Activated CD8-positive, alpha-beta memory T cell treated with anti-CD3 and anti-CD28 coated beads, Interleukin-2, amount 10 ng/mL, durations not matched to agents 7 days and 5 days (primary cell): Measurements from ENCODE around the gene SLC39A13. TPM values are rescaled to one million over a fixed set of nuclear protein-coding genes. Genes with fewer than 3 reads are reported as not detected.
"Not testable (repeated sequence)": the region's sequence is repeated elsewhere in the genome, so short reads cannot be mapped to it uniquely, and the experiment has no call there.

Source experiments
- ATAC-seq: fragments of 150-1000 bp; cut with Tn5 transposase; one replicate; pipeline ENCODE4 v1.10.0; 2021; ENCODE audit warnings: moderate library complexity
- CTCF ChIA-PET: fragments of 350-600 bp; sonication (Branson Sonifier 250); formaldehyde crosslinking; loops from one replicate; lab custom pipeline; 2021; ENCODE audit warnings: antibody characterized with exemption; lab: Charles Lee
- DNase-seq: peaks from one replicate; pipeline ENCODE4 v3.0.0-alpha.2; 2020
- H3K27ac Mint-ChIP-seq: one replicate; pipeline ENCODE4 v1.8.0; 2021; ENCODE audit warnings: mild to moderate bottlenecking, mixed read lengths
- H3K27me3 Mint-ChIP-seq: one replicate; pipeline ENCODE4 v1.8.0; 2021; ENCODE audit warnings: mixed read lengths
- H3K36me3 Mint-ChIP-seq: one replicate; pipeline ENCODE4 v1.8.0; 2021; ENCODE audit warnings: mild to moderate bottlenecking, mixed read lengths
- H3K4me1 Mint-ChIP-seq: one replicate; pipeline ENCODE4 v1.8.0; 2021; ENCODE audit warnings: mixed read lengths
- H3K4me3 Mint-ChIP-seq: one replicate; pipeline ENCODE4 v1.8.0; 2021; ENCODE audit warnings: mild to moderate bottlenecking, moderate library complexity, mixed read lengths
- H3K9me3 Mint-ChIP-seq: one replicate; pipeline ENCODE4 v1.8.0; 2022; ENCODE audit warnings: low read depth, mixed read lengths
- total RNA-seq, 2 experiments: library from RNA; stranded (reverse); gene quantifications; one replicate each; pipeline ENCODE4 v1.2.3, GENCODE V29; 2021

Gene SLC39A13
- total RNA-seq, 2 experiments from 2014 or later: 18.2 to 22.1 TPM

- H3K9me3 Mint-ChIP-seq: no peaks in the 10 kb centered on the region
- no peaks in the 10 kb centered on the region for H3K27me3 Mint-ChIP-seq
- no peaks in the 10 kb centered on the region for H3K4me1 Mint-ChIP-seq
- DNase-seq (no peak), ATAC-seq (no peak)
- H3K36me3 Mint-ChIP-seq: no peaks in the 10 kb centered on the region
- H3K4me3 Mint-ChIP-seq: no peak overlapping the region
- H3K27ac Mint-ChIP-seq: no peak overlapping the region
- CTCF ChIA-PET: interaction anchor here (0.6 to 1.3 kb wide), 2 partner anchors 12 to 111 kb away, joined by 3 read pairs; no protein-coding TSS in a partner anchor
Measured at GRCh38 chr11:47442514-47442913, 34.1 kb downstream of the SLC39A13 start.

GRCh38 chr11:47443028-47443700, 34.8 kb downstream of the SLC39A13 start:
- DNase-seq (no peak), ATAC-seq (no peak)
- Mint-ChIP-seq H3K27ac (no peak overlapping the region), H3K4me3 (no peak overlapping the region), H3K27me3 (no peaks in the 10 kb centered on the region), H3K4me1 (no peaks in the 10 kb centered on the region), H3K36me3 (no peaks in the 10 kb centered on the region), H3K9me3 (no peaks in the 10 kb centered on the region)
- CTCF ChIA-PET: interaction anchor here (0.6 to 1.3 kb wide), 4 partner anchors 12 to 110 kb away, joined by 3 to 4 read pairs (median 3); no protein-coding TSS in a partner anchor

GRCh38 chr11:47443817-47444216, 35.4 kb downstream of the SLC39A13 start:
- no peaks in the 10 kb centered on the region for H3K4me1 Mint-ChIP-seq
- ATAC-seq (no peak), DNase-seq (no peak)
- H3K27ac Mint-ChIP-seq: no peak overlapping the region
- CTCF ChIA-PET: interaction anchor here (0.9 to 1.3 kb wide), 3 partner anchors 10 to 70 kb away, joined by 3 to 4 read pairs (median 3); no protein-coding TSS in a partner anchor
- no peaks in the 10 kb centered on the region for H3K27me3 Mint-ChIP-seq
- H3K4me3 Mint-ChIP-seq: no peak overlapping the region
- no peaks in the 10 kb centered on the region for H3K36me3 Mint-ChIP-seq
- H3K9me3 Mint-ChIP-seq: no peaks in the 10 kb centered on the region

- CTCF ChIA-PET: interaction anchor here (0.7 to 1.1 kb wide), 3 partner anchors 8 to 72 kb away, joined by 3 to 4 read pairs (median 3); no protein-coding TSS in a partner anchor
- DNase-seq (no peak), ATAC-seq (no peak)
- Mint-ChIP-seq H3K27ac (no peak overlapping the region), H3K4me1 (no peaks in the 10 kb centered on the region), H3K36me3 (no peaks in the 10 kb centered on the region), H3K4me3 (no peak overlapping the region), H3K27me3 (no peaks in the 10 kb centered on the region), H3K9me3 (no peaks in the 10 kb centered on the region)
Measured at GRCh38 chr11:47445840-47446239, 37.5 kb downstream of the SLC39A13 start.

GRCh38 chr11:47446833-47447232, 38.4 kb downstream of the SLC39A13 start:
- CTCF ChIA-PET: no interaction called here
- Mint-ChIP-seq H3K4me1 (no peaks in the 10 kb centered on the region), H3K36me3 (no peaks in the 10 kb centered on the region), H3K27me3 (no peaks in the 10 kb centered on the region), H3K4me3 (no peak overlapping the region), H3K27ac (no peak overlapping the region), H3K9me3 (no peaks in the 10 kb centered on the region)
- DNase-seq (no peak), ATAC-seq (no peak)

GRCh38 chr11:47447906-47448305, 39.5 kb downstream of the SLC39A13 start:
- H3K4me3 Mint-ChIP-seq: no peak overlapping the region
- no peak for DNase-seq
- H3K27me3 Mint-ChIP-seq: no peaks in the 10 kb centered on the region
- CTCF ChIA-PET: interaction anchor here (1.2 to 1.4 kb wide), 2 partner anchors 10 to 74 kb away, joined by 3 read pairs; no protein-coding TSS in a partner anchor
- no peak overlapping the region for H3K27ac Mint-ChIP-seq
- H3K9me3 Mint-ChIP-seq: no peaks in the 10 kb centered on the region
- H3K4me1 Mint-ChIP-seq: no peaks in the 10 kb centered on the region
- ATAC-seq: no peak
- no peaks in the 10 kb centered on the region for H3K36me3 Mint-ChIP-seq

GRCh38 chr11:47448566-47449427, 40.4 kb downstream of the SLC39A13 start, which contains the start of gene RAPSN:
RAPSN (minus strand) TSS chr11:47449136; CDS start chr11:47448964, 172 bp downstream.
- CTCF ChIA-PET: interaction anchor here (1.2 to 1.4 kb wide), 2 partner anchors 9 to 75 kb away, joined by 3 read pairs; no protein-coding TSS in a partner anchor
- H3K36me3 Mint-ChIP-seq: no peaks in the 10 kb centered on the region
- ATAC-seq (no peak), DNase-seq (no peak)
- H3K4me3 Mint-ChIP-seq: no peak within 1 kb of the TSS
- no peaks in the 10 kb centered on the region for H3K4me1 Mint-ChIP-seq
- H3K27ac Mint-ChIP-seq: no peak within 1 kb of the TSS
- H3K9me3 Mint-ChIP-seq: no peaks in the 10 kb centered on the region
- H3K27me3 Mint-ChIP-seq: no peaks in the 10 kb centered on the region

- Mint-ChIP-seq H3K4me3 (no peak overlapping the region), H3K36me3 (peaks cover 1% of the 10 kb centered on the region), H3K4me1 (peaks cover 4% of the 10 kb centered on the region), H3K9me3 (no peaks in the 10 kb centered on the region), H3K27ac (no peak overlapping the region), H3K27me3 (no peaks in the 10 kb centered on the region)
- no peak for ATAC-seq
- DNase-seq: no peak
- CTCF ChIA-PET: no interaction called here
Measured at GRCh38 chr11:47449541-47449940, 41.2 kb downstream of the SLC39A13 start.

- CTCF ChIA-PET: no interaction called here
- ATAC-seq: no peak
Measured at GRCh38 chr11:47451436-47451835, 43.0 kb downstream of the SLC39A13 start.

GRCh38 chr11:47451990-47452389, 43.6 kb downstream of the SLC39A13 start:
- ATAC-seq (no peak), DNase-seq (no peak)
- H3K36me3 Mint-ChIP-seq: peaks cover 1% of the 10 kb centered on the region
- no peak overlapping the region for H3K27ac Mint-ChIP-seq
- CTCF ChIA-PET: interaction anchor here (3.5 kb wide), 1 partner anchor 78 kb away, joined by 24 read pairs; no protein-coding TSS in a partner anchor
- peaks cover 4% of the 10 kb centered on the region for H3K4me1 Mint-ChIP-seq
- H3K9me3 Mint-ChIP-seq: no peaks in the 10 kb centered on the region
- H3K4me3 Mint-ChIP-seq: no peak overlapping the region
- H3K27me3 Mint-ChIP-seq: no peaks in the 10 kb centered on the region

More at GRCh38 chr11:47451436-47451835, 43.0 kb downstream of the SLC39A13 start:
- Mint-ChIP-seq H3K4me3 (no peak overlapping the region), H3K4me1 (peaks cover 4% of the 10 kb centered on the region), H3K36me3 (peaks cover 1% of the 10 kb centered on the region), H3K27ac (no peak overlapping the region), H3K27me3 (no peaks in the 10 kb centered on the region), H3K9me3 (no peaks in the 10 kb centered on the region)
- no peak for DNase-seq

- no peak for ATAC-seq
- CTCF ChIA-PET: interaction anchor here (0.8 to 3.5 kb wide), 9 partner anchors 9 to 81 kb away, joined by 3 to 24 read pairs (median 4); partner anchors contain the start of gene PSMC3
- H3K27ac Mint-ChIP-seq: no peak overlapping the region
- H3K4me3 Mint-ChIP-seq: no peak overlapping the region
- no peaks in the 10 kb centered on the region for H3K9me3 Mint-ChIP-seq
- no peak for DNase-seq
- H3K36me3 Mint-ChIP-seq: peaks cover 1% of the 10 kb centered on the region
- no peaks in the 10 kb centered on the region for H3K27me3 Mint-ChIP-seq
- H3K4me1 Mint-ChIP-seq: peaks cover 4% of the 10 kb centered on the region
Measured at GRCh38 chr11:47453365-47453764, 45.0 kb downstream of the SLC39A13 start.

GRCh38 chr11:47454258-47454671, 45.9 kb downstream of the SLC39A13 start:
- DNase-seq (peak; percentile 85), ATAC-seq (peak; percentile 88)
- not testable (repeated sequence) for H3K27me3 Mint-ChIP-seq, H3K27ac Mint-ChIP-seq, H3K4me3 Mint-ChIP-seq, H3K36me3 Mint-ChIP-seq, H3K9me3 Mint-ChIP-seq, H3K4me1 Mint-ChIP-seq
- CTCF ChIA-PET: interaction anchor here (0.6 to 3.5 kb wide), 22 partner anchors 8 to 548 kb away, joined by 3 to 24 read pairs (median 3); partner anchors contain the start of genes PSMC3 and SLC39A13

- no peak overlapping the region for H3K27ac Mint-ChIP-seq
- CTCF ChIA-PET: no interaction called here
- ATAC-seq: no peak
Measured at GRCh38 chr11:47460571-47461235, 52.3 kb downstream of the SLC39A13 start.

More at GRCh38 chr11:47460571-47461235, 52.3 kb downstream of the SLC39A13 start:
- Mint-ChIP-seq H3K4me3 (no peak overlapping the region), H3K9me3 (no peaks in the 10 kb centered on the region), H3K36me3 (peaks cover 3% of the 10 kb centered on the region), H3K4me1 (no peaks in the 10 kb centered on the region), H3K27me3 (no peaks in the 10 kb centered on the region)
- DNase-seq: no peak
